GM18508 (cell line): ENCODE results near the gene PDLIM4.

Source experiments
- ATAC-seq: cut with Tn5 transposase; IDR thresholded peaks from one replicate; pipeline ENCODE4 v1.9.1; 2021; ENCODE audit warnings: moderate number of reproducible peaks; ENCODE audit not compliant: insufficient read depth, unreplicated experiment

PDLIM4 gene

DNA sequence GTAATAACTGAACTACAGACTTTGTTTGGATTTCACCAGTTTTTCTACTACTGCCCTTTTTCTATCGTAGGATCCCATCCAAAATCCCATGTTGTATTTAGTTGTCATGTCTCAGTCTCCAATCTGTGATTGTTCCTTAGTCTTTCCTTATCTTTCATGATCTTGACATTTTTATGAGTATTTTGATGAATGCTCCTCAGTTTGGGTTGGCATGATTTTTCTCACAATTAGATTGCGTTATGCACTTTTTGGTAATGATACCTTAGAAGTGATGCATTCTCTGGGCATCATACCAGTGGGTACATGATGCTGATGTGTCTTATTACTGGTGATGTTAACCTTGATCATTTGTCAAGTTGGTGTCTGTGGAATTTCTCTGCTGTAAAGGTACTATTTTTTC is 42.4 kb downstream of the PDLIM4 start:
- no peak for ATAC-seq

DNA sequence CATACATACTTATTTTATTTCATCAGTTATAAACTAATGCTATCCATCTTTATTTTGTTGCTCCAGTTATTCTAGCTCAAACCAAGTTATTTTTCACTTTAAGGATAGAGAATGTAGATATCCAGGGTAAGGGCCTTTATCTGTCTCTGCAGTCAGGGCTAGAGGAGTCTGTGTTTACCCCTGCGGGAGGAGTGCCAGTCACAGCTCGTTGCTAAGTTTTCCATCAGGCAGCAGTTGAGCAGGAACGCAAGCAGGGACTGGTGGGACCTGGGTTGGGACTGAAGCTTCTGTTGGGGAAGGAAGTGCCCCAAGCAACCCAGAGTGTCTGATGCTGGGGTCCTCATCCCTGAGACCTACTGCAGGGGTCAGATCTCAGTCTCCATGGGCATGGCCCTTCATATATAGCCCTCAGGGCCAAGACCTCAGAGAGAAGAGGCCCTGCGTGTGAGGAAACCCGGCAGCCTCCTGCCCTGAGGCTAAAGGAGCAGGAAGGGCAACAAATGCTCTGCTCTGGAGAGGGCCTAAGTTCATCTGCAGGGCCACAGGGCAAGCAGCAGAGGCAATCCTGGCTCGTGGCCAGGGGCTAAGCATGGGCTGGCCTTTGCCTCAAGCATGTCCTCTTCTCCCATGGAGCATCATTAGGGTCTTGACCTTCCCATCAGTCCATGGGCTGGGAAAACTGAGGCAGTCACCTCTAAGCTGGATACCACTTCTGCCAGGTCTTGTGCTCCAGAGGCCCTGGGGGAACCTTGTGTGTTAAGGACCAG is 43.3 kb downstream of the PDLIM4 start:
- ATAC-seq: no peak

DNA sequence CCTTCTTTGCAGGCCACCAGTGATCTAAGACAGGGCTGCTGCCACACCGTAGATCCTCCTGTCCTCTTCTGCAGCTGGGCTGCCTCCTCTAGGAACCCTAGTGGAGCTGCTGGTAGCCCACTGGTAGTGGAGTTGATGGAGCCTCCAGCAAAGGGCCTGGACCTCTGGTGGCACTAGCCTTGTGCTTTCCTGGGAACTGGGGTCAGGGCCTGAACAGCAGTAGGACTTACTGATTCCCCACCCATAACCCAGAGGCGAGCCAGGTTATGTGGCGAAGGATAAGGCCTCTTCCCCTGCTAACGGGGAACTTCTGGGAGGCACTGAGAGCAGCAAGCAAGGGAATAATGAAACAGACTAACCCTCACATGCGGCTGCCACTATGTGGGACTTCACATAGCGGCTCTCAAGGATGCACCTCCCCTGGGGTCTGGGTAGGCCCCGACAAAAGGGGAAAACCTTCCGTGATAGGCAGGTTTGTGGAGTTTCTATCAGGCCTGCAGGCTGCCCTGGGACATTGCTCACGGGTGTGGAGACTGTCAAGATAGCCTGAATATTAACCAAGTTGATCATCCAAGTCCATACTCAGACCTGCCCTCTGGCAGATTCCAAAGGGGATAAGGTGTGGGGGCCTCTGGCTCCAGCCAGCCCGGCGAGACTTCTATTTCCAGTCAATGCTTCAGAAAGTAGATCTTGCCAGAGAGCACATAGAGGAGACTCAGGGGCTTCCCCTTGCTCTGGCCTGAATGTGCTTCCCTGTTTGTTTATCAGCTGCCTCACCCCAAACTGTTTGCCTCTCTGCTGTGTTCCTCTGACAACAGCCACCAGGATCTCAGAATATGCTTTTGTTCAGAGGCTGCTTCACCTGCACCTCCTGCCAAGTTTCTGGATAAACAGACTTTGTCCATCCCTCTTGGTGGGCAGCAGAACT is 44.1 kb downstream of the PDLIM4 start:
- no peak for ATAC-seq

DNA sequence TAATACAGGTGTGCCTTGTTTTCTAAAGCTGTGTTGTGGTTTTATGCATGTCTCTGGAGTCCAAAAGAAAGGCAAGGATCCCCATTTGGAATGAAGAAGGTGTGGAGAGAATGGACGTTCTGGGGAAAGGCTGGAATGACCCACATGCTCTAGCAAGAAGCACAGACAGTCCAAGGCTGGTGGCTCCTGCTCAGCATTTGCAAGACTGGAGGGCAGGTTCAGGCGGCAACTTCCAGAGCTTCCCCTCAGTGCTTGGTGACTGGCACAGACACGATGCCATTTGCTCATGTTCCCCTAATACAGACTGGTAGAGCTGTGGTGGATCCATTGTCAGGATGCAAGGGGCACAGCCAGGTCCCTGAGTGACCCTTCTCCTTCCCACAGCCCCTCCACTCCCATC is 44.9 kb downstream of the PDLIM4 start:
- ATAC-seq: no peak

DNA sequence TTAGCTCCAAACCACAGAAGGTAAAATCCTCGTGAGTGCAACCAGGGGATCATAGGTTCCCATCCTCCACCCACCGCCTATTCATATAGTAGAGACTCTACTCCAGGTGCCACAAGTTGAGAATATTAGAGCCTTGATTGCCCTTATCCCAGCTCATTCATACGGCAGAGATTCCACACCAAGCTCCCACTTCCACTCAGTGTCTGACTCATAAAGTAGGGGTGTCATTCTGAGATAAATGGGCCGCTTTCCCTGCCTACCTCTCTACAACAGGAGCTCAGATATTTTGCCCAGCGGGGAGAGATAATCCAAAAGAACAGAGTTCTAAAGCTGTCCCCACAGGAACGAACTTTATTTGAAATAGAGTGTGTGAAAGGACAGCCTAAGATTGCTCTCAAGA is 46.1 kb downstream of the PDLIM4 start:
- ATAC-seq: no peak

DNA sequence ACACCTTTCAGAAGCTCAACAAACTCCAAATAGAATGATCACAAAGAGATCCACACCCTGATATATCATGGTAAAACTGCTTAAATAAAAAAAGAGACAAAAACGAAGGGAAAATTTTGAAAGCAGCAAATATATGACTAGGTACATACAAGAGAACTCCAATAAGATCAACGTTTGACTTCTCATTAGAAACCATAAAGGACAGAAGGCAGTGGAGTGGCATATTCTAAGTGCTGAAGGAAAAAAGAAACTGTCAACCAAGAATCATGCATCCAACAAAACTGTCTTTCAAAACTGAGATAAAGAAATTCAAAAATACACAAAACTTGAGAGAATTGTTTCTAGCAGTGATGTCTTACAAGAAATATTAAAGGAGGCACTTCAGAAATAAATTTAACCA is 47.9 kb downstream of the PDLIM4 start:
- ATAC-seq: no peak

DNA sequence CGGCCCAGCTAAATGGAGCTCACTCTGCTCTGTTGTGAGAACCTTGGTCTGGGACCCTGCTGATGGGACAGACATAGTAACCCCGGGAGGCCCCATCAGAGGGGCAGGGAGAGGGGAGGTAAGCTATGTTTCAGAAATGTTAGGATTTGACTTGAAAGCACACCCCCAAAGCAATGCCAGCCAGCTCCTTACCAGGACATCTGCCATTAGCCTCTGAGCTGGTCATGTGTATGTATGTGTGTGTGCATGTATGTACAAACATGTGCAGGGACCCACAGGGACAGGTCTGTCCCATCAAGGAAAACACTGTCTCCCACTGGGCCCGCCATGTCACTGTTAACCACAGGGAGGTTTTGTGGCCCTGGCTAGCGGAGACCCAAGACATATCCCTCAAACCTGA is 51.2 kb downstream of the PDLIM4 start:
- ATAC-seq: no peak

DNA sequence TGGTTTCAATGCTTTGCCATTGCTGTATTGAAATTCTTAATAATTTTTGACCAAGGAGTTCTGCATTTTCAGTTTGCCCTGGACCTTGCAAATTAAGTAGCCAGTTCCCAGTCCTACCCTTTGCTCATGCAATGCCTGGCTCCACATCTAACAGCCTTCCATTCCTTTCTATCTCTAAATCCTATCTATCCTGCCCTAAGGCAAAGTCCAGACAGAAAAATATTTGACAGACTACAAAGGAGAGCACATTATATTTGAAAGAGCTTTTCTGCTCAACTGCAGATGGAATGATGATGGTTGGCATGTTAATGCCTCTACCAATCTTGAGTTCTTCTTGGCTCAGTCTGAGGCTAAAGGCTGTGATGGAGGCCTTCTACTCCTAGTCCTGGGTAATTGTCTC is 52.2 kb downstream of the PDLIM4 start:
- no peak for ATAC-seq

DNA sequence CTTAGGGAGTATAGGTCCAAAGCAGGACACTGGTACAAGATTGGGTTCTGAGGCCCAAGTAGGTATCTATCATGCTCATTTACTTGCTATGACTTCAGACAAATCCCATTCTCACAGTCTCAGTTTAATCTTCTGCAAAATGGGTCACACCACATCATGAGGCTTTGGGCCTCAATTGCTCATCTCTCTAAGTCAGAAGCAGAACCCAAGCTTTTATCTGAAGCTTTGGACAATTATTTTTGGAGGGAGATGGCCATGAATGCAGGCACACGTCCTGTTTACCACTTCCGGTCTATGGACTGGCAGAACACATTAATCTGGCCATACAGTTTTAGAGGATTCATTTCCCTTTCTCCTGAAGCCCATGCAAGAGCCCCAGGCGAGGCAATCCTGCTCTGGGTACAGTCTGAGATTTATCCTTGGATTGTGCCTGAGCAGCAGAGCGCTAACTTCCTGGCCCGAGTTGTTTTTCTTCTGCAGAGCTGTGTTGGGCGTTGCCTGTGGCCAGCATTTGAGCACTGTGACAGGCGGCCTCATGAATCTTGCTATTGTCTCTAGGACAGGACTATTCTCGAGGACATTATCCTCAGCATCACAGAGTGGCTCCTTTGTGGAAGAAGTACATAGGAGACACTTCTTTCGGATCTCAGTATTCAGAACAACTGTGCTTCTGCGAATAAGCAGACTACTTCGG is 52.8 kb downstream of the PDLIM4 start:
- ATAC-seq: no peak

DNA sequence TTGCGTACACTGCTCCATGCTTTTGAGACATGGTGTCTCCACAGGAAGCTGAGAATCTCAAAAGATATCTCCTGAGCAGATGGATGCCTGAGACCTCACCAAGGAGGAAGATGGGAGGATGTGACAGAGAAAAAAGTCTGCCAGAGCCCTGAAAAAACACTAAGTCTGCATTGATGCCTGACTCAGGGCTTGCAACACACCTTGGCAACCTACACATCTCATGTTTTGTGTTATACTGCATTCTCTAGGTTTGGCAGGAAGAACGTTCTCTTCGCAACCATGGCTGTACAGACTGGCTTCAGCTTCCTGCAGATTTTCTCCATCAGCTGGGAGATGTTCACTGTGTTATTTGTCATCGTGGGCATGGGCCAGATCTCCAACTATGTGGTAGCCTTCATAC is 55.9 kb downstream of the PDLIM4 start:
- no peak for ATAC-seq

DNA sequence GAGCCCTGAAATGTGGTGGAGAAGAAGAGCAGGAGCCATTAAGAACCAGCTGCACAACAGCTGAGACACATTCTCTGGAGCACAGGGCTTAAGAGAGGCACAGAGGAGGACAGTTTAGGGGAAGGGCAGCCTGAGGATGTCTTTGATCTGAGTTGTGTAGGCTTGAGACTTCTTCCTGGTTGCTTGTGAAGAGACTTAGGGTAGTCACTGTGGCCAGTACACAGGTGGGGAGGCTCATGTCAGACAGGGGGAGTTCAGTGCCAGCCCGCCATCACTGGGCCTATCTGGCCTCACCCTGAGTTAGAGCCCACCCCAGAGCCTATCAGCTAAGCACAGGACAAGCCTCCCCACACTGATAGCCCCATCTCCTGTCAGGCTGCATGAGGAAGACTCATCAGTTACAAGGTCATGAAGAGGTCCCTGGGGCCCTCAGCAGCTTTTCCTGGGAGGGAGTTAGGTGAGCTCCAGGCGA is 56.5 kb downstream of the PDLIM4 start:
- ATAC-seq: no peak

DNA sequence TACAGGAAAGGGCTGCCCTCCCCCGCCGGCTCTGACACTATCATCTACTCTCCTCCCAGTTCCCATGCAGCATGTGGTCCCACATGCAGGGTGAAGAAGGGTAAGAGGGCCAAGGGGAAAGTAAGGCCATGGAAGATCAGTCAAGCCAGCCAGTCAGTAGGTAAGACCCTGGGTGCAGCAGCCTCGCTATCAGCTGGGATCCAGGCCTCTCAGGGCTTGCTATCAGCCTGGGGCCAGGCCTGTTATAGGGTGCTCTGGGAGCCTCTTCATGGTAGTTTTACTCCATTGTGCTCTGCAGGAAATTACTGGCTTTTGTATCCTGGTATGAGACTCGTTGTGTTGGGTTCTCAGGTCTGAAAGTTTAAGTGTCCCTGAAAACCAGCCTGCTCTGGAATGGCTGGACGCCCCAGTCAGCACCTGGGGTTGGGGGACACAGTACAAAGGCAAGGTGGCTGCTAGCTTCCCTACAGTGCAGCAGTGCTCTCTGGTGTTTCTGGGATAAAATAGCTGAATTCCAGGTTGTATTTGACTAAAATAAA is 58.1 kb downstream of the PDLIM4 start:
- ATAC-seq: no peak

DNA sequence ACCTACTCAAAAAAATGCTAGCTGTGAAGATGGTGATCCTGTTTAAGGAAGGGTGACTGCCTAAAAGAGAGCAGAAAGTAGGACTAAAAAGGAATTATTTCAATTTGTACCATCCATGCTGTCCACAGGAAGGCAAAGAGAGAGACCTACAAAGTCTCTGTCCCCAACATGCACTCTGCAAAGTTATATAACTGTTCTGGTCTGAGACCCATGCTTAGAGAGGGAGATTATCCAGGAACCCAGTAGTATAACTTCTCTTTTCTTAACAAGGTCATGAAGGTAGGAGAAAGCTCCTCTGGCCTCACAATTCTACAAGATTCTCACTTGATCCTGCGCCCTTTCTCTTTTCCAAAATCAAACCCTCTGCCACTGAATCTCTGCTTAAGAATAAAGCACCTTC is 62.5 kb downstream of the PDLIM4 start:
- no peak for ATAC-seq

DNA sequence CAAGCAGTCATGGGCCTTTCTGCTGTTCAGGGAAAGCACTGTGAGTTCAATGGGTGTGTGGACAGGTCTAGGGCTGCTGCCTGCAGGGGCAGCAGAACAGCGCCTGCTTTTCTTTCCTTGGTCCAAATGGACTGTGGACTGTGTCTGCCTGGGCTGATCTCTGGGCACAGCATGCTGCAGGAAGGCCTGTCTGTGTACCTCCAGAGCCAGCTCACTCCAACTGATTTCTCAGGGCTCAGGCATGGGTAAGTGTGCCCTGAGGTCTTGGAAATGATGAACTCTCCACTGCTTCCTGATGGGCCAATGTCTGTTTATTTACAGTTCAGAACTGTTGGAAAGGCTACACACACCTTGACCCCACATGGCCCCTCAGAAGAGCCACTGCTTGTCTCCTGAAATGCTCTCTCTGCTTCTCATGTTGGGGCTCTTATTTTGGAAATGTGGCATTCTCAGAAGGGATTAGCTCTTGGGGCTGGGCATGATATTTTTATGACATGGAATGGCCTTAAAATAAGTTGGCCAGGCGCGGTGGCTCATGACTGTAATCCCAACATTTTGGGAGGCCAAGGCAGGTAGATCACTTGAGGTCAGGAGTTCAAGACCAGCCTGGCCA is 63.7 kb downstream of the PDLIM4 start:
- no peak for ATAC-seq

DNA sequence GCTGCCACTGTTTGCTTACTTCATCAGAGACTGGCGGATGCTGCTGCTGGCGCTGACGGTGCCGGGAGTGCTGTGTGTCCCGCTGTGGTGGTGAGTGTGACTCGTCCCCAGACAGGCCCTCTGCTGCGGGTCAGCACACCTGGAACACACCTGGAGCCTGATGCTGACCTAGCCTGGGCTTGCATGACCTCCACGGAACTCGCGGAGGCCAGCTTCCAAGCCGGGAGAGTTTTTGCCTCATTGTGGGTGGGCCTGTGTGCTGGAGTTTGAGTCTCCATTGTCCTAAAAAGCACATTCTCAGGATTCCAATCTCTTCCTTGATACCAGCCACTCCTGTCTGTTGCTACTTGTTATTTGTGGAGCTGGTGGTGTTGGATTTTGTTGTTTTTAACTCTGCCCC is 64.8 kb downstream of the PDLIM4 start:
- no peak for ATAC-seq
